Measurements from ENCODE around the gene RAB3A. TPM values are rescaled to one million over a fixed set of nuclear protein-coding genes. Genes with fewer than 3 reads are reported as not detected.

Gene RAB3A
- total RNA-seq, 4 donors from 2014 or later = 0.40 to 2.5 (median 2.0) TPM; not detected in 1

- Histone ChIP-seq H3K9me3 (no peaks in the 10 kb centered on the region), H3K27ac (no peak overlapping the region), H3K36me3 (no peaks in the 10 kb centered on the region), H3K4me3 (replicated peaks in 1 of 3) (no peak overlapping the region), H3K27me3 (no peaks in the 10 kb centered on the region), H3K4me1 (peaks cover 17 to 18% of the 10 kb centered on the region in 2 donors)
- 90 to 94% methylated on average over 4 of the region's 4 CpGs for WGBS, 2 donors
- no peak for TF ChIP-seq POLR2A (IDR thresholded peaks at IDR 0.05)
- TF ChIP-seq, protein P1, sequence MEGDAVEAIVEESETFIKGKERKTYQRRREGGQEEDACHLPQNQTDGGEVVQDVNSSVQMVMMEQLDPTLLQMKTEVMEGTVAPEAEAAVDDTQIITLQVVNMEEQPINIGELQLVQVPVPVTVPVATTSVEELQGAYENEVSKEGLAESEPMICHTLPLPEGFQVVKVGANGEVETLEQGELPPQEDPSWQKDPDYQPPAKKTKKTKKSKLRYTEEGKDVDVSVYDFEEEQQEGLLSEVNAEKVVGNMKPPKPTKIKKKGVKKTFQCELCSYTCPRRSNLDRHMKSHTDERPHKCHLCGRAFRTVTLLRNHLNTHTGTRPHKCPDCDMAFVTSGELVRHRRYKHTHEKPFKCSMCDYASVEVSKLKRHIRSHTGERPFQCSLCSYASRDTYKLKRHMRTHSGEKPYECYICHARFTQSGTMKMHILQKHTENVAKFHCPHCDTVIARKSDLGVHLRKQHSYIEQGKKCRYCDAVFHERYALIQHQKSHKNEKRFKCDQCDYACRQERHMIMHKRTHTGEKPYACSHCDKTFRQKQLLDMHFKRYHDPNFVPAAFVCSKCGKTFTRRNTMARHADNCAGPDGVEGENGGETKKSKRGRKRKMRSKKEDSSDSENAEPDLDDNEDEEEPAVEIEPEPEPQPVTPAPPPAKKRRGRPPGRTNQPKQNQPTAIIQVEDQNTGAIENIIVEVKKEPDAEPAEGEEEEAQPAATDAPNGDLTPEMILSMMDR (IDR thresholded peaks at IDR 0.05) = no peak
- no peak for DNase-seq
- intact Hi-C loops (cut with DNase I) = no loop called here
Observed at GRCh38 chr19:18190278-18190677, 13.6 kb downstream of the RAB3A start.

GRCh38 chr19:18185538-18185937, 18.3 kb downstream of the RAB3A start:
- WGBS, 2 donors = 59 to 77% methylated on average over 6 of the region's 6 CpGs
- intact Hi-C loops (cut with DNase I) = no loop called here
- H3K4me3 ChIP-seq (replicated peaks in 1 of 3) = no peak overlapping the region
- no peak for DNase-seq
- no peak for TF ChIP-seq POLR2A (IDR thresholded peaks at IDR 0.05)
- TF ChIP-seq, protein P1 (IDR thresholded peaks at IDR 0.05) = no peak
- H3K36me3 ChIP-seq = no peaks in the 10 kb centered on the region
- no peak overlapping the region for H3K27ac ChIP-seq
- no peaks in the 10 kb centered on the region for H3K4me1 ChIP-seq
- no peaks in the 10 kb centered on the region for H3K27me3 ChIP-seq
- H3K9me3 ChIP-seq = no peaks in the 10 kb centered on the region

- no peak for TF ChIP-seq POLR2A (IDR thresholded peaks at IDR 0.05)
- TF ChIP-seq, protein P1 (IDR thresholded peaks at IDR 0.05) = no peak
- Histone ChIP-seq H3K27ac (no peak overlapping the region), H3K27me3 (no peaks in the 10 kb centered on the region), H3K36me3 (no peaks in the 10 kb centered on the region), H3K4me1 (no peaks in the 10 kb centered on the region), H3K9me3 (no peaks in the 10 kb centered on the region), H3K4me3 (replicated peaks in 1 of 3) (no peak overlapping the region)
- DNase-seq = no peak
- intact Hi-C loops (cut with DNase I) = no loop called here
Observed at GRCh38 chr19:18183529-18183928, 20.3 kb downstream of the RAB3A start.

DNA sequence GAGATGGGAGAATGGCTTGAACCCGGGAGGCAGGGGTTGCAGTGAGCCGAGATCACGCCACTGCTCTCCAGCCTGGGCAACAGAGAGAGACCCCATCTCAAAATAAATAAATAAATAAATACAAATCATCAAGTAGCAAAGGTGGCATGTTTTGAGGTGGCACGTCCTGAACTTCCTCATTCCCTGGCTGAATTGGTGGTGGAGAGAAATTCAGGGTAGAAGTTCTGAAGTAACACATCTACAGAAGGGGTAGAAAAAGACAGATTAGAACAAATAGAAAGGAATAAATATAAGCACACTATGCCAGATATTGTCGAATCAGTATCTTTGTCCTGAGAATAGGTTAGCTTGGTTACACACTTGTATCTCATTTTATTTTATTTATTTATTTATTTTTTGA, 23.9 kb downstream of the RAB3A start:
- no peaks in the 10 kb centered on the region for H3K4me1 ChIP-seq
- no peak for DNase-seq
- no peaks in the 10 kb centered on the region for H3K36me3 ChIP-seq
- no peak overlapping the region for H3K27ac ChIP-seq
- H3K4me3 ChIP-seq (replicated peaks in 1 of 3) = no peak overlapping the region
- TF ChIP-seq, protein P1 (IDR thresholded peaks at IDR 0.05) = no peak
- no peak for TF ChIP-seq POLR2A (IDR thresholded peaks at IDR 0.05)
- H3K27me3 ChIP-seq = no peaks in the 10 kb centered on the region
- H3K9me3 ChIP-seq = no peaks in the 10 kb centered on the region
- intact Hi-C loops (cut with DNase I) = no loop called here
- WGBS, 2 donors = 88 to 90% methylated on average over 5 of the region's 5 CpGs

DNA sequence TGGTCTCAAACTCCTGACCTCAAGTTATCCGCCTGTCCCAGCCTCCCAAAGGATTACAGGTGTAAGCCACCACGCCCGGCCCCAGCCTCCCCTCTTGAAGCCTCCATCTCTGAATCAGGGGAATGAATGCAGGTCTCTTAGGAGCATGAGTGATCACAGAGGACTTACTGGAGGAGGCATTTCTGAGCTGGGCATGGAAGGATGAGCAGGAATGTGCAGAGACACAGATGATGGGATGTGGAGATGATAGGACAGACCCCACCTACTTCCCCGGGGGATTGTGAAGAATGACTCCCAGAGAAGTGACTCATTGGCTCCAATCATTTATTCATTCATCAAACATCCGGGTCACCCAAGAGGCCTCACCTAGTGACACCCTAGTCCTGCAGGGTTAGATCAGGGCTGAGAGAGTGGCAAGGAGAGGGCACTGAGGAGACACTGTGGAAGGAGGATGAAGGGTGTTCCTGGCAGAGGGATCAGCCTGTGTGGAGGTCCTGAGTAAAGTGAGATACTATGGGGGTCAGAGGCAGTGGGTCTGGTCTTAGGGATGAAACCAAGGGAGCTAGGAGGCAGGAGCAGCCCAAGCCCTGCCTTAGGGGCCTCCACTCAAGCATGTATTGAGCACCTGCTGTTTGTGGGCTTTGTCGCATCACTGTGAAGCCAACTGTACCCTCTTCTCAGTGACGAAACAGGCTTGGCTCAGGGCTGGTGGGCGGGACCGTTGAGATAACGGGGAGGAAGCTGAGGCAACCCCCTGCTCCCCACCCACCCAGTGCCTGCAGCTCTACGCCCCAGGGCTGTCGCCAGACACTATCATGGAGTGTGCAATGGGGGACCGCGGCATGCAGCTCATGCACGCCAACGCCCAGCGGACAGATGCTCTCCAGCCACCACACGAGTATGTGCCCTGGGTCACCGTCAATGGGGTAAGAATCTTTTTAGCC, 27.2 kb downstream of the RAB3A start:
- no peak for TF ChIP-seq POLR2A (IDR thresholded peaks at IDR 0.05)
- TF ChIP-seq, protein P1 (IDR thresholded peaks at IDR 0.05) = no peak
- no peak overlapping the region for H3K4me3 ChIP-seq (replicated peaks in 1 of 3)
- intact Hi-C loops (cut with DNase I) = no loop called here
- WGBS, 2 donors = 86 to 90% methylated on average over 11 to 15 of the region's 19 CpGs
- no peaks in the 10 kb centered on the region for H3K9me3 ChIP-seq
- H3K27me3 ChIP-seq = no peaks in the 10 kb centered on the region
- no peak for DNase-seq
- H3K27ac ChIP-seq = no peak overlapping the region
- no peaks in the 10 kb centered on the region for H3K36me3 ChIP-seq
- peaks cover 5 to 13% of the 10 kb centered on the region in 2 donors for H3K4me1 ChIP-seq
